HG02852 (cell line): ENCODE results near the gene LIMCH1.

Experiments
- ATAC-seq: cut with Tn5 transposase; IDR thresholded peaks from one replicate; pipeline ENCODE4 v1.9.1; 2021; ENCODE audit warnings: mild to moderate bottlenecking, moderate library complexity; ENCODE audit not compliant: unreplicated experiment

LIMCH1 gene

GRCh38 chr4:41559940-41560516 lies 22.1 kb downstream of the LIMCH1 start:
- no peak for ATAC-seq

GRCh38 chr4:41561244-41561643 lies 23.3 kb downstream of the LIMCH1 start:
- ATAC-seq: no peak

GRCh38 chr4:41567186-41567585 lies 29.2 kb downstream of the LIMCH1 start:
- no peak for ATAC-seq

- no peak for ATAC-seq
Measured at GRCh38 chr4:41568363-41568762, 30.4 kb downstream of the LIMCH1 start.

GRCh38 chr4:41569961-41570360 lies 32.0 kb downstream of the LIMCH1 start:
- no peak for ATAC-seq

- no peak for ATAC-seq
Measured at GRCh38 chr4:41571422-41571821, 33.5 kb downstream of the LIMCH1 start.

- ATAC-seq: no peak
Measured at GRCh38 chr4:41572516-41572915, 34.6 kb downstream of the LIMCH1 start.

GRCh38 chr4:41572956-41573355 lies 35.0 kb downstream of the LIMCH1 start:
- ATAC-seq: no peak

GRCh38 chr4:41573502-41574001 lies 35.6 kb downstream of the LIMCH1 start:
- no peak for ATAC-seq

GRCh38 chr4:41575207-41575606 lies 37.2 kb downstream of the LIMCH1 start:
- ATAC-seq: no peak

- ATAC-seq: no peak
Measured at GRCh38 chr4:41575665-41576064, 37.7 kb downstream of the LIMCH1 start.

- ATAC-seq: no peak
Measured at GRCh38 chr4:41579043-41579442, 41.1 kb downstream of the LIMCH1 start.

- no peak for ATAC-seq
Measured at GRCh38 chr4:41579526-41579925, 41.6 kb downstream of the LIMCH1 start.

- no peak for ATAC-seq
Measured at GRCh38 chr4:41580007-41580406, 42.0 kb downstream of the LIMCH1 start.

- no peak for ATAC-seq
Measured at GRCh38 chr4:41586675-41587225, 48.8 kb downstream of the LIMCH1 start.

- ATAC-seq: no peak
Measured at GRCh38 chr4:41587286-41587685, 49.3 kb downstream of the LIMCH1 start.

GRCh38 chr4:41590591-41590990 lies 52.6 kb downstream of the LIMCH1 start:
- ATAC-seq: no peak

GRCh38 chr4:41594432-41594831 lies 56.5 kb downstream of the LIMCH1 start:
- no peak for ATAC-seq

GRCh38 chr4:41597494-41597893 lies 59.5 kb downstream of the LIMCH1 start:
- ATAC-seq: no peak

GRCh38 chr4:41598580-41598979 lies 60.6 kb downstream of the LIMCH1 start:
- no peak for ATAC-seq

- no peak for ATAC-seq
Measured at GRCh38 chr4:41599192-41599786, 61.3 kb downstream of the LIMCH1 start.

GRCh38 chr4:41600243-41600912 lies 62.4 kb downstream of the LIMCH1 start:
- ATAC-seq: no peak
